ENCODE results near the gene ACSM6.

ACSM6 gene

GRCh38 chr10:95275726-95276366 is 81.8 kb downstream of the ACSM6 start:
- DNase-seq = no peak

- DNase-seq = no peak
These were observed 82.5 kb downstream of the ACSM6 start for GRCh38 chr10:95276367-95277200.

- no peak for DNase-seq
These were observed 83.1 kb downstream of the ACSM6 start for GRCh38 chr10:95277201-95277570.

- no peak for DNase-seq
These were observed 83.6 kb downstream of the ACSM6 start for GRCh38 chr10:95277614-95278013.
